Measurements from ENCODE around the gene RNASET2. TPM values are rescaled to one million over a fixed set of nuclear protein-coding genes. Genes with fewer than 3 reads are reported as not detected.

Gene RNASET2
- total RNA-seq, 2 donors from 2014 or later, result 87.1 to 126 TPM

DNA sequence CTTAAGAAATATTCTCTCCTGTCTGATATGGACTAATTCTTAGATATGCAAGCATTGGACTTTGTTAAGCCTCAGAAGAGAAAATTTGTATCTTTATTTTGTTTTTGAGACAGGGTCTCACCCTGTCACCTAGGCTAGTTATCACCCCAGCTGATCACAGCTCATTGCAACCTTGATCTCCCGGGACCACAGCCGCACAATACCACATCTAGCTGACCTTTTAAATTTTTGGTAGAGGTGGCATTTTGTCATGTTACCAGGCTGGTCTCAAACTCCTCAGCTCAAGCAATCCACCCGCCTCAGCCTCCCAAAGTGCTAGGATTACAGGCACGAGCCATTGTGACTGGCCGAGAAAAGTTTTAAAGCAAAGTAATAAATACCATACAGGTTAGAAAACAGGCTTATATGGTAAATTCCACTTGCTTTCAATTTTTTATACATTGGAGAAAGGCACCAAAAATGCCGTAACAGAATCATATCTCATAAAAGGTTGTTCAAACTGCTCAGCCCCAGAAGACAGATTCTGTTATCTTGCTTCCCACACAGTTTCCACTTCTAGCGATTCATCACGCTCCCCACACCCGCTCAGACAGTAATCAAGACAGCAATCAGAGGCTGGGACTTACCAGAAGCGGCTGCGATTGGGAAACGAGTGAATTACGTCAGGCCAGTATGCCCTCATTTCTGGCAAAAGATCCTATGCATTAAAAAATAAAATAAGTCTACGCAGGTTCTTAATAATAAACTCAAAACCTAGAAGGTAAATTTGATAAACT lies 13.8 kb downstream of the RNASET2 start:
- intact Hi-C loops (cut with DNase I), result no loop called here
- Histone ChIP-seq H3K9me3 (no peaks in the 10 kb centered on the region), H3K4me3 (no peak overlapping the region), H3K27ac (no peak overlapping the region), H3K9ac (ENCODE audit: low read depth in 2 of 2, low read length in 2 of 2) (no peak overlapping the region), H3K4me1 (no peaks in the 10 kb centered on the region), H3K27me3 (no peaks in the 10 kb centered on the region), H3K36me3 (peaks cover 8% of the 10 kb centered on the region)
- TF ChIP-seq, protein P1, sequence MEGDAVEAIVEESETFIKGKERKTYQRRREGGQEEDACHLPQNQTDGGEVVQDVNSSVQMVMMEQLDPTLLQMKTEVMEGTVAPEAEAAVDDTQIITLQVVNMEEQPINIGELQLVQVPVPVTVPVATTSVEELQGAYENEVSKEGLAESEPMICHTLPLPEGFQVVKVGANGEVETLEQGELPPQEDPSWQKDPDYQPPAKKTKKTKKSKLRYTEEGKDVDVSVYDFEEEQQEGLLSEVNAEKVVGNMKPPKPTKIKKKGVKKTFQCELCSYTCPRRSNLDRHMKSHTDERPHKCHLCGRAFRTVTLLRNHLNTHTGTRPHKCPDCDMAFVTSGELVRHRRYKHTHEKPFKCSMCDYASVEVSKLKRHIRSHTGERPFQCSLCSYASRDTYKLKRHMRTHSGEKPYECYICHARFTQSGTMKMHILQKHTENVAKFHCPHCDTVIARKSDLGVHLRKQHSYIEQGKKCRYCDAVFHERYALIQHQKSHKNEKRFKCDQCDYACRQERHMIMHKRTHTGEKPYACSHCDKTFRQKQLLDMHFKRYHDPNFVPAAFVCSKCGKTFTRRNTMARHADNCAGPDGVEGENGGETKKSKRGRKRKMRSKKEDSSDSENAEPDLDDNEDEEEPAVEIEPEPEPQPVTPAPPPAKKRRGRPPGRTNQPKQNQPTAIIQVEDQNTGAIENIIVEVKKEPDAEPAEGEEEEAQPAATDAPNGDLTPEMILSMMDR (IDR thresholded peaks at IDR 0.05), result no peak
- DNase-seq, result peak; percentile 19

DNA sequence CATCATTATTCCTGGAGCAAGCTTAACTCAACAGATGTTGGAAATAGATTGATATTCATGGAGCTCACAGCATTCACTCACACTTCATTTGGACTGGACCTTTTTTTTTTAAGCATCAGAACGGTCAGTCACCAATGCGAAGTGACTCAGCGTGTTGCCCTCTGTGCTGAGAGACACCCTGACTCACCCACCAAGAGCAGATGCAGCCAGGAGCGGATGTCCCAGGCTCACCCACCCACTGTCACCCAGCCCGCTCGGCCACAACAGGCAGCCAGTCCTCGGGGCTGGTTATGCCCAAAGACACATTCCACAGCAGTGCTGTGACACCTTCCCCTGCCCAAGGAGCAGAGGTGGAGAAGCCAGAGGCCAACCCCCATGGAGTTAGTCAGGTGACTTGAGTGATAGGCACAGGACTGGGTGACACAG lies 15.7 kb downstream of the RNASET2 start:
- H3K9ac ChIP-seq (ENCODE audit: low read depth in 2 of 2, low read length in 2 of 2), result no peak overlapping the region
- H3K9me3 ChIP-seq, result no peaks in the 10 kb centered on the region
- TF ChIP-seq, protein P1 (IDR thresholded peaks at IDR 0.05), result no peak
- DNase-seq, result peak; percentile 6
- H3K27ac ChIP-seq, result no peak overlapping the region
- peaks cover 1% of the 10 kb centered on the region for H3K36me3 ChIP-seq
- H3K4me1 ChIP-seq, result no peaks in the 10 kb centered on the region
- H3K4me3 ChIP-seq, result no peak overlapping the region
- intact Hi-C loops (cut with DNase I), result no loop called here
- no peaks in the 10 kb centered on the region for H3K27me3 ChIP-seq

DNA sequence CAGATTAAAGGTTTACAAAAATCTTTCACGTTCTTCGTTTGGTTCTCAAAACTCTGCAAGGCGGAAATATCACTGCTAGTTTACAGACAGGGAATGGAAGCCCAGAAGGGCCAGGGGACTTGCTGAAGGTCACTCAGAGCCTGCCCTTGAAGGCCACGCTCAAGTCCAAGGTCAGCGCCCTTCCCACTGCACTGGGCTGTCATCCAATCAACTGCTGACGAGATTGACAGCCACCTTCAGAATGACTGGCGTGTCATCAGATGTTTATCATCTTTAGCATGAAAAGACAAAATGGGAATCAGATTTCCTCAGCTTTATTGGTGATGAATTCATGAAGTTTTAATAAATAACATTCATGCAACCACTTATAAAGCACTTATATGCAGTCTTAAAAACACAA lies 16.5 kb downstream of the RNASET2 start:
- Histone ChIP-seq H3K4me1 (no peaks in the 10 kb centered on the region), H3K27ac (no peak overlapping the region), H3K27me3 (no peaks in the 10 kb centered on the region), H3K4me3 (no peak overlapping the region), H3K36me3 (no peaks in the 10 kb centered on the region), H3K9me3 (no peaks in the 10 kb centered on the region), H3K9ac (ENCODE audit: low read depth in 2 of 2, low read length in 2 of 2) (no peak overlapping the region)
- intact Hi-C loops (cut with DNase I), result no loop called here
- DNase-seq, result no peak
- TF ChIP-seq, protein P1 (IDR thresholded peaks at IDR 0.05), result no peak

DNA sequence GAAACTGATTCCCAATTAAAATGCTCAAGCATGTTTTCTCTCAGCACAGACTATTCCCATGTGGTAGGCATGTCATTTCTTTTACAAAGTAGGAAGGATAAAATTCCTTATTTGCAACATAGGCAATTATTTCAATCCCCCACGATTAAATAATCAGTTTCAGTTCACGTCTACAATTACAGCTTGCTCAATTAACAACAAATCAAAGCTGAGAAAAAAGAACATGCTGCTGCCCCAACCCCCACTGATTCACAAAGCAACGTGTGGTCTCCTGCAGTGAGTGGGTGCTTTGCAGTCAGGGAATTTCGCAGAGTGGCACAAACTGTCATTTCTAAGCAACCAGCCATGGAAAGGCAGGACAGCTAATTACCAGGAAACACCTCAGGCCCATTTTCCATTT lies 17.0 kb downstream of the RNASET2 start:
- Histone ChIP-seq H3K36me3 (no peaks in the 10 kb centered on the region), H3K9me3 (no peaks in the 10 kb centered on the region), H3K27me3 (no peaks in the 10 kb centered on the region), H3K9ac (ENCODE audit: low read depth in 2 of 2, low read length in 2 of 2) (no peak overlapping the region), H3K4me3 (no peak overlapping the region), H3K4me1 (no peaks in the 10 kb centered on the region), H3K27ac (no peak overlapping the region)
- DNase-seq, result no peak
- TF ChIP-seq, protein P1 (IDR thresholded peaks at IDR 0.05), result no peak
- intact Hi-C loops (cut with DNase I), result no loop called here

DNA sequence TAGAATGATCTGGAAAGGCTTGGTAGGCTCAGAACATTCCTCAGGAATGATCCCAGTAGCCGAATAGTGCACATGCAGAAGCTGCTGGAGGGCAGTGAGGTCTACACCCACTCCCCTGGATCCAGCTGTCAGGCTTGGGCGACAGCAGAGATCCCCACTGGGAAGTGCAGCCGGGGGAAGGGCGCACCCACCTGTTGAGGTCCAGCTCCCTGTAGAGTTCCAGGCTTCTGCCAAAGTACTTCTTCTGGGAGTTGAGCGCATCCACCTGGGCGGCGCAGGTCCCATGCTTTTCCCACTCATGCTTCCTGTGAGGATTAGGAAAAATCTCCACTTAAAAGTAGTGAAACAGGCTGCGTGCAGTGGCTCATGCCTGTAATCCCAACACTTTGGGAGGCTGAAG lies 17.6 kb downstream of the RNASET2 start:
- Histone ChIP-seq H3K9ac (ENCODE audit: low read depth in 2 of 2, low read length in 2 of 2) (no peak overlapping the region), H3K4me1 (no peaks in the 10 kb centered on the region), H3K4me3 (no peak overlapping the region), H3K9me3 (no peaks in the 10 kb centered on the region), H3K36me3 (no peaks in the 10 kb centered on the region), H3K27me3 (no peaks in the 10 kb centered on the region), H3K27ac (no peak overlapping the region)
- intact Hi-C loops (cut with DNase I), result no loop called here
- no peak for DNase-seq
- TF ChIP-seq, protein P1 (IDR thresholded peaks at IDR 0.05), result no peak
